ENCODE results near the gene IMMT.
A peak's percentile ranks its signal among the peaks of the same experiment; 100 is the strongest.

The IMMT gene

GRCh38 chr2:86221066-86221684 lies 25.9 kb upstream of the IMMT start:
- DNase-seq (ENCODE audit: low read depth), result no peak
- H3K4me3 ChIP-seq (ENCODE audit: low read depth, low read length), result no peak overlapping the region
- TF ChIP-seq CTCF (IDR thresholded peaks at IDR 0.05; ENCODE audit: control insufficient read depth, extremely low read depth, insufficient read depth), result peak; percentile 79

DNA sequence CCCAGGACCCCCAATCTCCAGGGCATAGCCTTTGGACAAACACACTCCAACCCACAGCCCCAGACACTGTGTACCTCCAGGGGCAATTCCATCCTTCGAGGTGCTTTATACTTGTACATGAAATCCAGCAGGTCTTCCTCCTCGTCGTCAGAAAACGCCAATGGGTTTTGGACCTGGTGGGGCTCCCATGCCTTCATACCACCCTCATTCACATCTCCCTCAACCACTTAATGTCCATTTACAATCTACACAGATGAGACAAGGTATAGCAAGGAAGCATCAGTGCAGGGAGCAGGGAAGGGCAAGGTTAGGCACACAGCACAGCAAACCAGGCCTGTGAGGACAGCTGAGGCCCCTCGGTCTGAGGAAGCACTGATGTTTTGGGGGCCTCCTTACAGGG lies 24.6 kb upstream of the IMMT start:
- TF ChIP-seq CTCF (IDR thresholded peaks at IDR 0.05; ENCODE audit: control insufficient read depth, extremely low read depth, insufficient read depth), result no peak
- DNase-seq (ENCODE audit: low read depth), result no peak

DNA sequence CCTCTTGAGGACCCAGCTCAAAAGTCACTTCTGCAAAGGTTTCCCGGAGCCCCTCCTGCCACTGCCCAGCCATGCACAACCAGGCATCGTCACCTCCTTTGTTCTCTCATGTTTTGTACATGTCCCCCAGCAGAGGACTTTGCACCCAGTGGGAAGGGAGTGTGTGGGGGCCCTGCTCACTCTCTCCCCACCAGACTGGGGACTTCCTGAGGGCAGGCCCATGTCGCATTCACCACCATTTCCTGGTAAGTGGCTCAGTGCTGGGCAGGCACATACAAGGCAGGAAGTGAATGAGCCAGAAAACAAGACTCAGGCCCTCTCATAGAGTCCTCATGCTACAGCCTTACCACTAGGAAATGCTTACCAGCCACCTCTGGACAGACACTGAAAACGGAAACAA lies 22.9 kb upstream of the IMMT start:
- H3K4me3 ChIP-seq (ENCODE audit: low read depth, low read length), result no peak overlapping the region
- no peak for TF ChIP-seq CTCF (IDR thresholded peaks at IDR 0.05; ENCODE audit: control insufficient read depth, extremely low read depth, insufficient read depth)
- no peak for DNase-seq (ENCODE audit: low read depth)

More for the DNA sequence above, 24.6 kb upstream of the IMMT start:
- no peak overlapping the region for H3K4me3 ChIP-seq (ENCODE audit: low read depth, low read length)

DNA sequence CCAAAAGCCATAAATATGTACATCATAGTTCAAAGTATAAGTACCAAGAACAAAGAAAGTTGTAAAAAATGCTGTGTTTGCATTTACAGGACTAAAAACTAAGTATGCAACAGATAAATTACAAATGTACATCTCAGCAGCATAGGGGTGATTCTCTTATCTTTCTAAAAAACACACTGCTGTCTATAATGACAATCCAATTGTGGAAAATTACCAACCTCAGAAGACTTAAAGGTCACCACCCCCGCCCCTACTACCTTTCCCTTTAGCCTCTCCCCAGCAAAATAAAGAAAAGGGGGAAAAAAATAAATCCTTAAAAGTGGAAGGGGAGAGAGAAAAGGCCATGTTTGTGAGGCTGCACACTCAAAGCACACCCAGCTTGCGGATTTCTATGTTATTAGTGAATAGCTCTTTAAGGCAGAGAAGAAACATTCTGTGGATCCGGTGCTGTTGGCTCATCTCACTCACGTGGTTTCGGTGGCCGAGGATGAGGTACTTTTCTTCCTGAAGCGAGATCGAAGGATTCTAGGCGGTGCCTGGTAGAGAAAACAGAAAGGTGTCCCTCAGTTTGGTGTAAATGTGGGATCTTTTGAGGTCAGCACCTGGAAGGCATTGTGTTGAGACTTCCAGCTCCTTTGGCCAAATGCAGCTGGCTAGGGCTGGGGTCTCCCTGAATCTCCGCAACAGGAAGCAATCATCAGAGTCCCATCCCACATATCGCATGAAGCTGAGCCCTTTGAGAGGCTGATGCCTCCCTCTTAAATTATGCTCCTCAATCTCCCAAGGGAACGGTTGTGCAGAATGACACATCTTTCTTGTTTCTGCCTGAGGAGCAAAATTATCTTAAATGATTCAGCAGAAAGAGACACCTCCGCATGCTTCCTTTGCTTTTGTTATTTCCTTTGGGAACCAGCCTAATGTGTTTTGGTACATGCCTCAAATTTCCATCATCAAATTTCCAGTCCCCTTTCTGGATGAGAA lies 21.6 kb upstream of the IMMT start:
- TF ChIP-seq CTCF (IDR thresholded peaks at IDR 0.05; ENCODE audit: control insufficient read depth, extremely low read depth, insufficient read depth), result no peak
- no peak overlapping the region for H3K4me3 ChIP-seq (ENCODE audit: low read depth, low read length)
- no peak for DNase-seq (ENCODE audit: low read depth)

GRCh38 chr2:86214503-86214832 lies 19.2 kb upstream of the IMMT start:
- no peak for TF ChIP-seq CTCF (IDR thresholded peaks at IDR 0.05; ENCODE audit: control insufficient read depth, extremely low read depth, insufficient read depth)
- H3K4me3 ChIP-seq (ENCODE audit: low read depth, low read length), result no peak overlapping the region
- no peak for DNase-seq (ENCODE audit: low read depth)

DNA sequence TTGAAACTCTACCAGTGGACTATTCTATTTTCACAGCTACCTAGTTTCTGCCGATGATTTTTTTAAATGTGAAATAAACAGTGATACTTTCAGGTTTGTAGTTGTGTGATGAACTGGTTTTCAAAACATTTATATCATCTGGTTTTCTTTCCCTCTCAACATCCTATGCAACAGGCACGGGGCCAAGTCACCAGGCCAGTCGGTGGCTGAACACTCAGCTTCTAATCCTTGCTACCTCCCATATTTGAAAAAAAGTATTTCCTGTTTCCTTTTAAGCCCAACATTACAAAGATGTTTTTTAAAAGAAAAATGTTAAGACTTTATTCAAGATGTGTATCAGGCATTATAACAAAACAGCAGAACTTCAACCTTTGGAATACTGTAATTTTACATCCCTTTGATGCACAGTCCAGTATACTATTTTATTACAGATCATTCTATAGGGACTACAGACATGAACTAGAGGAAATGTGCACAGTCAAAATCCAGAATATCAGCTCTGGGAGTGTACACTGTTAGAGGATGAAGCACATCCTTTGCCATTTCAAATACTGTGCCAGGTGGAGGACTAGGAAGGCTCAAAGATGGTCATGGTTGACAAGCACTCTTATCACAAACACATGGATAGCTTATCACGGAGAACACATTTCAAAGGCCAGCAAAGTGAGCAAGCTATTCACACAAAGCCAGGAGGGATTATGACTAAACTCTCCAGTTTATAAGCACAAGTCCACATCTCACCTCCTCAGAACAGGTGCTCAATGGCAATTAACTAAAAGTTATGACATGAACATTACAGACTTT lies 18.6 kb upstream of the IMMT start:
- no peak for TF ChIP-seq CTCF (IDR thresholded peaks at IDR 0.05; ENCODE audit: control insufficient read depth, extremely low read depth, insufficient read depth)
- no peak for DNase-seq (ENCODE audit: low read depth)

More for the DNA sequence above, 18.6 kb upstream of the IMMT start:
- H3K4me3 ChIP-seq (ENCODE audit: low read depth, low read length), result peak overlapping the region; percentile 27; the same call in 1 of the 2 replicates

Measured in LNCaP clone FGC (cell line).